Measurements from ENCODE around the gene TSPAN9.

TSPAN9 gene

GRCh38 chr12:3145033-3145432 lies 67.9 kb downstream of the TSPAN9 start:
- DNase-seq: no peak

DNA sequence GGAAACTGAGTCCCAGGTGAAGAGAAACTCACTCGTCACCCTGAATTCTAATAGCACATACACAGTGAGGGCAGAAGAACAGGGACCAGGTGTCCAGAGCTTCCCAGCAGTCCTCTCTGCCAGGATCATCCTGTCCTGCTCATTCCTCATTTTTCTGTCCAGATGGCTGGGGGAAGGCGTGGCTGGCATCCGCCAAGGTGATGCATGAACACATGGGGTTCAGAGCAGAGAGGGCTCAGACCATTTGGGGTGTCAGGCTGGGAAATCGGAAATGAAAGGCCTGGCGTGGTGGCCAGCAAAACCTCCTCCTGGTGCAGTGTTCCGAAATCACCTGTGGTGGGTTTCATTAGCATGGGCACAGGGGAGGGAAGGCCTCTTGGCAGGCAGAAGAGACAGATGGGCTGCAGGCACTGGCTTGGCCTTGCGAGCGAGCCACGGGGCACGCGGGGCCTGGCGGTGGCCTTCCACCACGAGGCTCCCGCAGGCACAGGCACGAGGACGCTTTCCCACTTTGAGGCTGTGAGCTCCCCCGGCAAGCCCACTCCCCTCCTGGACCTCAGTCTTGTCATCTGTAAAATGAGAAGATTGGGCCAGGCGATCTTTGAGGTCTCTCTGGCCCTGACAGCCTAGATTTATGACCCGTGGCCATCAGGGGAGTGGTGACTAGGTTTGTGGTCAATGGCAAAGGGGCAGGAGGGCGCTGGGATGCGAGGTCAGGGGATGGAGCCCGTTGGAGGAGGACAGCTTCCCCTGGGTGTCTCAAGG lies 68.5 kb downstream of the TSPAN9 start:
- DNase-seq: no peak

DNA sequence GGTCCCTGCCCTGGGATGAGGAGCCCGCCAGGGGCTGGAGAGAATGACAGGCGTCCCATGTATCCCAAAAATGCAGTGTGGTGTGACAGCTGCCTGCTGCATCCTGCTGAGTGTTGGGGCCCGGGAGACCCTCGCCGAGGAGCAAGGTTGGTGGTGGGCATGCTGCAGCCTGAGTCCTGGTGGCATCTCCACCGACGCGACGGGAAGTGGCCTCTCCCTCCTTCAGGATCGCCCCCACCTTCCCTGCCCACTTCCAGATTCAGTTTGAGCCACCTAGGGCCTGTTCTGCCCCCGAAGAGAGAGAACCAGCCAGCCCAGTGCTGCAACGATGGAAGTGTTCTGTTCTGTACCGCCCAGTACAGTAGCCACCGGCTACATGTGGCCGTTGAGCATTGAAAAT lies 70.1 kb downstream of the TSPAN9 start:
- DNase-seq: no peak

DNA sequence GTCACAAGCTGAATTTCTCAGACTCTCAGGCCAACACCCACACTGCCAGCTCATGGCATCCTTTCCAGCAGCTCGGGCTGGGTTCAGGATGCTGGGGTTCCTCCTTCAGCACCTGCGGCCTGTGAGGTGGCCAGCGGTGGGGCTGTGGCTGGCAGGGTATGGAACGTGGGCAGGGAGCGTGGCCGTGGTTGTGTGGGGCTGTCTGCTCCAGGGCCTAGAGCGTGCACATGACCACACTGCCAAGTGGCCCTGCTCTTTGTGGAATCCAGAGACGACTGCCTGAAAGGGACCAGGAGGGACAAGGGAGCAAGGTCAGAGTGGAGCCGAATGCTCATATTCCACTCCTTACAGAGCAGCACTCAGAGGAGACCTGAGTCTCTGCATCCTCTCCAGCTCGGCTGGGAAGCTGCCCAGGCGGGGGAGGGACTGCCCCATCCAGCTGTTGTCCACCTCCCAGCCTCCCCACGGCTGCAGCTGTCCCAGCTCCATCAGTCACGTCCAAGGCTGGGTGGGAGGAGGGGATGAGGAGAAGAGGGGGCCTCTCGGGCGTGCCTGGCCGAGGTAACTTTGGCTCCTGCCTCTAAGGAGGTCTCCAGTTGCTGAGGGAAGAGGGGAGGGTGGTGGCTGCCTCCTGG lies 71.3 kb downstream of the TSPAN9 start:
- no peak for DNase-seq

GRCh38 chr12:3149515-3150307 lies 72.5 kb downstream of the TSPAN9 start:
- no peak for DNase-seq

DNA sequence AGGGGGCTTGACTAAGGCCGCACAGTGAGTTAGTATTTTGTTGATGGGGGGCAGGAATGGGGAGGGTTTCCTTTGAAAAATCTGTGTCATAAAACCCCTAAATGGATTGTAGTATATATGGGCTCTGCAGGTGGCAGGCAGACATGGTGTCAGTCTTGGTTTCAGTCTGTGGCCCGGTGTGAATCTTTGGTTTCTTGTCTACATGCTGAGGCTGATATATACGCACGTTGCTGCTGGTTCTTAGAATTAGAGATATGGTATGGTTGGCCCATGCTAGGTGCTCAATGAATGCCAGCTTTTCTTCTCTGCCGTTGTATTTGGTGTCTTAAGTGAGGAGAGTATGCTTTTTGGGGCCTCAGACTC lies 73.1 kb downstream of the TSPAN9 start:
- DNase-seq: no peak

GRCh38 chr12:3150931-3151835 lies 74.0 kb downstream of the TSPAN9 start:
- peak; percentile 14 for DNase-seq

GRCh38 chr12:3152011-3152511 lies 74.9 kb downstream of the TSPAN9 start:
- DNase-seq: peak; percentile 18

- no peak for DNase-seq
Measured at GRCh38 chr12:3152892-3153291, 75.7 kb downstream of the TSPAN9 start.

DNA sequence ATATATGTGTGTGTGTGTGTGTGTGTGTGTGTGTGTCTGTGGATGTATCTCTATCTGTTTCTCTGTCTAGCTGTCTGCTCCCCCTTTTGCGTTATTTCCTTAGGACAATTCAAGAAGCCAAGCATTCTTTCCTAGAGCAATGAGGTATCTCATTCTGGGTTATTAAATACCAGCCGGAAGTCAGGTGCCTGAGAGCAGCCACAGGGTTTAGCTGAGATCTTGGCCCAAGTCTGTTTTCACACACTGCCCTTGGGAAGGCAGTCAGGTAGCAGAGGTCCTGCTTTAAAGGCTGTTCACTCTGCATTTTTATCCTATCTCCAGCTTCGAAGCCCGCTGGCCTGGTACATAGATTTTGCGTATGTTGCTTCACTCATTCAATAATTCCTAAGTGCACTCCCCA lies 76.8 kb downstream of the TSPAN9 start:
- no peak for DNase-seq

DNA sequence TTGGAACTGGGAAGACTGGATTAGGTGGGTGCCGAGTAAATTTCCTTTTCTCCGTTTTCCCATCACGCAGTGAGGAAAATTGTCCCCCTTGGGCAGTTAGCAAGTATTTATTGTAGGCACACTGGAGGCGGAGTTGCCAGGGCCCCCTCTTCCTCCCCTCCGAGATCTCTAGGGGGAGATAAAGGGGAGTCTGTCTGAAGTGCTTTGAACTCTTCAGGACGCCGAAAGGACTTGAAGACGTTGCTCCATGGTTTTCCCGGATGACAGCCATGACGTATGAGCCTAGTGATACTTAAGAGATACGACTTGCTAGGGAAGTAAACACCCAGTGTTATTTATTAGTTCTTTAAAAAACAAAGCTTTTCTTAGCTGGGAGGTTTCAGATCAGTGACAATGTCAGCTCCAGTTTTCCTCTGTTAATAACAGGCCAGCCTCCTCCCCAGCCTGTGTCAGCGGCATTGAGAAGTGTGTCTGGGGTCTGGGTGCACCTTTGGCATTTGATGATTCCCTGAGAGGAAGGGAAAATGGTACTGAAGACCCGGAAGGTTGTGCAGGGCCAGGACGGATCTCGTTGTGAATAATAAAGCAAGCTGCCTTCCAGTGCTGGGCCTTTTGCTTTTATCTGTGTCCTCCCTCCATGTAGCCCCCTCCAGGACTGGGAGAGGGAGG lies 78.7 kb downstream of the TSPAN9 start:
- no peak for DNase-seq

DNA sequence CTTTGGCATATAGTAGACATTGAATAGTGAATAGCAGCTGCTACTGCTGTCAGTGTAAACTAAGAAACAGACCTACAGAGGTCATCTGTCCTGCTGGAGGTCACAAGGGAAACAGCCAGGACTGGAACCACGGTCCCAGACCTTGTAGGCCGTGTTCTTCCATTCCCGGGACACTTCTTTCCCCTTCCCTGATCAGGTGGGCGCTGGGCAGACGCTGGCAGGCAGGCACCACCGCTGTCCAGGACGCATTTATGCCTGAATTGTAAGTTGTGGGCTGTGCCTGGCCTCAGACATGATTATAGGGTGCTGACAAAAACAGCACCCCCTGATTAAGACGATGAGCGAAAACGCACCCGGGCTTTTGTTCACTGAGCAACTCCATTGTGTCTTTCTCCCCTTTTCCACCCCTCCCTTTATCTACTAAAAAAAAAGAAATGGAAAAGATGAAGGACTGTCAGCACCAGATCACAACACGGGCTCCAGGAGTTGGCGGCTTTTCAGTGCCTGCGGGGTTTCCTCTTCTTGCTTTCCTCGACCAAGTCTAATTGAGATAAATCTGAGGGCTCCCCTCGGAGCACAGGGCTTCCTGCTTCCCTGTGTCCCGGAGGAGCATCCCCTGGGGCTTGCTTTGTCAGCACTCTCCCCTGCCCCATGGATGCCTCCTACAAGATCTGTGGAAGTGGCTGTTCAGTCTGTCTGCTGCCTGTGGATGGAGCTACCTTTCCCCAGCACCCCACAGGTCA lies 80.6 kb downstream of the TSPAN9 start:
- DNase-seq: no peak

DNA sequence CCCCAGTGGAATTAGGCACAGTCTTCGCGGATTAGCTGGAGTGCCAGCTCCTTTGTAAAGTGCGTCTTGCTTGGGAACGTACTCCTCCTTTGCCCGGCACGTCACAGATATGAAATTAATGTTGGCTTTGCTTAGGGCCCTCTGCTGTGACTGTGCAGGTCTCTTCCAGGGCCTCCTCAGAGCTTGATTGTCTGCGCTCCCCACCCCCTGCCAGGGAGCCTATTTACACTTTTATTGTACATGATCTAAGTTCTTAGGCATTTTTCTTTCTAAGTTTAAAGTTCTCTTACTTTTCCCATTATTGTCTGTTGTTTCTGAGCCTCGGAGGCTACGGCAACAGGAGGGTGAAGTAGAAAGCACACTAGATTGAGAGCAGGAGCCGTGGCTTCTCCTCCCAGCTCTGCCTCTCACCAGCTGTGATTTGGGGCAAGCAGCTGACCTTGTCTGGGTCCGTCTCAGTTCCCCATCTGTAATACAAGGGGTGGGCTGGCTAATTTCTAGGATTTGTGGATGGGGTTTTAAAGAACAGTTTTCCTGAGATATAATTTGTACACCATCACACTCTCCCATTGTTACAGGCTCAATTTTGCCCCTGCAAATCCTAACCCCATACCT lies 81.8 kb downstream of the TSPAN9 start:
- DNase-seq: no peak

DNA sequence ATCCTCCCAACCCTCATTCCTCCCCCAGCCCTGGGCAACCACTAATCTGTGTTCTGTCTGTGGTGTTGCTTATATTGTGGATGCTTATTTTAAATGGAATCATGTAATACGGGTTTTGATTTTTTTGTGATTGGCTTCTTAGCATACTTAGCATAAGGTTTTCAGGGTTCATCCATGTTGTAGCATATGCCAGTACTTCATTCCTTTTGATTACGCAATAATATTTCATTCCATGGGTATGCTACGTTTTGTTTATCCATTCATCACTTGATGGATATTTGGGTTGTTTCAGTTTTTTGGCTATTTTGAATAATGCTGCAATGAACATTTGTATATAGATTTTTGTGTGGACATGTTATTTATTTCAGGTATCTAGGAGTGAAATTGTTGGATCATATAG lies 82.9 kb downstream of the TSPAN9 start:
- DNase-seq: no peak

DNA sequence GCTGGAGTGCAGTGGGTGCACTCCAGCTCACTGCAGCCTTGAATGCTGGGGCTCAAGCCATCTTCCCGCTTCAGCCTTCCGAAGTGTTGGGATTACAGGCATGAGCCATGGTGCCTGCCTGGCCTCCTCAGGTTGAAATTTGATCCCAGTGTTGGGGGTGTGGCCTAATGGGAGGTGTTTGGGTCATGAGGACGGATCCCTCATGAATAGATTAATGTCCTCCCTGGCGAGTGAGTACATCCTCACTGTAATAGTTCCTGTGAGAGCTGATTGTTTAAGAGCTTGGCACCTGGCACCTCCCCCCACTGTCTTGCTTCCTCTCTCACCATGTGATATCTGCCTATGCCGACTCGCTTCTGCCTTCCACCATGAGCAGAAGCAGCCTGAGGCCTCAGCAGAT lies 84.7 kb downstream of the TSPAN9 start:
- DNase-seq: no peak

DNA sequence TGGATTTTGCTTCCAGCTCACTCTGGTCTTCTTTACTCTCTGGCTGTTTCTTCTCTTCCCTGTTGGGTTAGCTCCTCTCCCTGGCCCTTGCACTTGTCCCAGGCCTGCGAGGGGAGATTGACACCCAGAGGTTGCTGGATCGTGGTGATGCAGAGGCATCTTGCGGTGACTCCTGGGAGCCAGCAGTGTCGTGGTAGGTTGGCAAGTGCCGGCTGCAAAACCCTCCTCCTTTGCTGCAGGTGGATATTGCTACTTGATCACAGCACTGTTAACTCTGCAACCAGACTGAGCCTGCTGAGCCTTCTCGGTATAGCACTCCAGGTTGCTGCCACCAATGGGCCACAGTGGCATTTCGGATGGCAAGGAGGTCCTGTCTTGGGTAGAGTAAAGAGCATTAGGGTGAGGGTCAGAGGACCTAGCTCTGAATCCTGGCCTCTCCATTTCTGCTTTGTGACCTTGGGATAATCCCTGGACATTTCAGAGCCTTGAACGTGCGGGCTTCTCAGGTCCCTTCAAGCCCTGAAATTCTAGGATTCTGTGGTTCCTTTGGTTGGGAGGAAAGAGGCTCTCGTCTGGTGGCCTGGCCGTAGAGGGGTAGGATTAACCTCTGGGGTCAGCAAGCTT lies 87.4 kb downstream of the TSPAN9 start:
- DNase-seq: no peak

- DNase-seq: no peak
Measured at GRCh38 chr12:3165078-3165980, 88.2 kb downstream of the TSPAN9 start.

DNA sequence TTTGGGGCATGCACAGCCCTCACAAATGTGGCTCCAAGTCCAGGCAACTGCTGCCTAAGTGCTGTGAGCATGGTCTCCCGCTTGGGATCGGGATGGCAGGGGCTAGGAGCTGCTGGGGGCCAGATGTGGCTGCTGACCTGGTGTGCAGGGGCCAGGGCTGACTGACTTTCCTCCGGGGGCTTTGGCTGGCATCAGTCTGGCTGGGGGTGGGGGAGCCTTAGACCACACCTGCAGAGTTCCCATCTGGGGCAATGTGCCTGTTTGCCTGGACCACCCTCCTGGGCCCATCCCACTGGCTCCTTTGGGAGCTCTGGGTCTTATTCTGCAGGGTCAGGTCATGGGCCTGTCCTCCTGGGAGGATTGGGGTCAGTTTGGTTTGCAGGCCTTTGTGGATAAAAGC lies 90.5 kb downstream of the TSPAN9 start:
- no peak for DNase-seq

All from NCI-H345 (cell line).